Measurements from ENCODE around the gene COPG2.

DNA sequence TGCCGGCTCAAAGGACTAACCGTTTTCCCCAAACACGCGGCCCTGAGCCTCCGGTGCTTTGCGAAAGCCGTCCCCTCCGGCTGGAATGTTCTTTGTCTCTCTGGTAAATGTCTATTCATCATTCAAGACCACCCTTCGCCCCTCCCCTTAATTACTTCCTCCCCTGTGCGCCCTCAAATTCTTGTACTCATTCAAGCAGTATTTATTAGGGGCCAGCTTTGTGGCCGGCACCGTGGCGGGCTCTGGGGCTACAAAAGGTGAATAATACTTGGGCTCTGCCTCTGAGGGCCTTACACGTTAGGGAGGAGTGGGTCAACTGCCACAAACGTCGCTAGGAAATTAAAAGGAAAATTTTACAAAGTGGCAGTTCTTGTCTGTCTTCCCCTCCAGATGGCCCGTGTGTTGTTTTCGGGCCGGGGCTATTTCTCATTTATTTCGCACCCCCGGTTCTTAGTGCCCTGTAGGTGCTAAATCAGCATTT, 178.2 kb downstream of the COPG2 start:
- no peak for TF ChIP-seq ZNF274 (IDR thresholded peaks at IDR 0.05; ENCODE audit: borderline replicate concordance, extremely low read depth, low read length)
- TF ChIP-seq, protein P1, sequence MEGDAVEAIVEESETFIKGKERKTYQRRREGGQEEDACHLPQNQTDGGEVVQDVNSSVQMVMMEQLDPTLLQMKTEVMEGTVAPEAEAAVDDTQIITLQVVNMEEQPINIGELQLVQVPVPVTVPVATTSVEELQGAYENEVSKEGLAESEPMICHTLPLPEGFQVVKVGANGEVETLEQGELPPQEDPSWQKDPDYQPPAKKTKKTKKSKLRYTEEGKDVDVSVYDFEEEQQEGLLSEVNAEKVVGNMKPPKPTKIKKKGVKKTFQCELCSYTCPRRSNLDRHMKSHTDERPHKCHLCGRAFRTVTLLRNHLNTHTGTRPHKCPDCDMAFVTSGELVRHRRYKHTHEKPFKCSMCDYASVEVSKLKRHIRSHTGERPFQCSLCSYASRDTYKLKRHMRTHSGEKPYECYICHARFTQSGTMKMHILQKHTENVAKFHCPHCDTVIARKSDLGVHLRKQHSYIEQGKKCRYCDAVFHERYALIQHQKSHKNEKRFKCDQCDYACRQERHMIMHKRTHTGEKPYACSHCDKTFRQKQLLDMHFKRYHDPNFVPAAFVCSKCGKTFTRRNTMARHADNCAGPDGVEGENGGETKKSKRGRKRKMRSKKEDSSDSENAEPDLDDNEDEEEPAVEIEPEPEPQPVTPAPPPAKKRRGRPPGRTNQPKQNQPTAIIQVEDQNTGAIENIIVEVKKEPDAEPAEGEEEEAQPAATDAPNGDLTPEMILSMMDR (IDR thresholded peaks at IDR 0.05; ENCODE audit: control extremely low read depth in 1 of 3, insufficient read depth in 1 of 3, low read depth in 1 of 3, low read length in 3 of 3): no peak
- TF ChIP-seq RFX5 (IDR thresholded peaks at IDR 0.05; ENCODE audit: borderline replicate concordance, low read depth, low read length): no peak
- no peak for TF ChIP-seq FOSL1 (IDR thresholded peaks at IDR 0.05; ENCODE audit: insufficient read depth, low read depth, low read length)
- TF ChIP-seq GABPA (IDR thresholded peaks at IDR 0.05; ENCODE audit: borderline replicate concordance, insufficient read depth, low read length): no peak
- no peak for TF ChIP-seq POLR2AphosphoS5 (IDR thresholded peaks at IDR 0.05; ENCODE audit: low read depth, low read length)

Data from H1 (cell line).